ENCODE measurements around the gene USP35.
"Not testable (repeated sequence)": the region's sequence is repeated elsewhere in the genome, so short reads cannot be mapped to it uniquely, and the experiment has no call there.

Gene USP35

DNA sequence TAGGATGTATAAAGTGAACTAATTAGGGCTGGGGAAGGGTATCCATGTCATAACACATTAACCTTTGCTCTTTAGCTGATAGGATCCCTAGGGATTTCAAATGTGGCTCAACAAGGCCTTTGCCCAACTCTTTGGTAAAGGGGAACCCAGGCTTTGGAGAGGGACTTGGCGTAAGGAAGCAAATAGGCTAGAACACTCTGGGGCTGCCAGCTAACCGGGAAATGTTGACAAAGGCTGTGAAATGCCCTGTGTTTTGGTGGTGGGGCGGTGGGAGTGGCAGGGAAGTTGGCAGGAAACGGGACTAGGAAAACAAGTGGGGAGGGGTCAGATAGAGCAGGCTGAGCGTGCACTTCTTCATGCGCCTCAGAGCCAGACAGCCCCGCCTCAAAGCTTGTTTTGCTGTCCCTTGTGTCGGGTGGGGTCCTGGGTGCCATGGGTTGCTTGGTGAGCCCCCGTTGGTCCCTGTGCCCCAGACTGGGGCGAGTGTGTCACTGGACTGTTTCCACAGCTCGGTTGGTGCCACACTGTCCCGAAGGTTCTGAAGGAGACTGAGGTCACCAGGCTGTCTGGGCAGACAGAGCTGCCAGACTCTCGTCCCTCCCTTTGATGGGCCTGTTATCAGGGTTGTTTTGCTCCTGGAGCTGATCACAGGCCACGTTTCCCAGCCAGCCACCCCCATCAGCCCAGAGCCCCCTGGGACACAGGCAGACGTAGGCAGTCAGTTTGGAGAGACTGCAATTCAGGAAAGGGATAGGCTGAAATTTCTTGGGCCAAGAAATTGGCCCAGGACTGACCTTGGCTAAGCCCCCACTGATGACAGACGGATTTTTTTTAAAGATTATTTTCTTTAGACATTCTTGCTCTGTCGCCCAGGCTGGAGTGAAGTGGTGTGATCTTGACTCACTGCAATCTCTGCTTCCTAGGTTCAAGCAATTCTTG, 19.9 kb upstream of the USP35 start:
- no peak for DNase-seq (ENCODE audit: low spot score)

DNA sequence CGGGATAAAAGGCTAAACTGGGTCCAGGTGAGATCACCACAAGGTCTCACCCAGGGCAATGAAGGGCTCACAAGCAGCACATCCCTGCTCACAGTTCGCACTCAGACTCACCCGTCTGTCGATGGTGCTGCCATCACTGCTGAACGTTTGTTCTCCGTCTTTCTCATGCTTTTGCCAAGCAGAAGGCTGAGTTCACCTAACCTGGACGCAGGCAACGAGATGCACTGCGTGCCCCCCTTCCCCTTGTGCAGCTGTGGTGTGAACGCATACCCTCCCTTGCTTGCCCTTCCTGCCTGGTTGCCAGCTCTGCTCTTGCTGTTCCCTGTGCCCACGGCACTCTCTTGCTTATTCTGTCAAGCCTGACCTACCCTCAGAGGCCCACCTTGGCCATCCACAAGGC, 18.3 kb upstream of the USP35 start:
- no peak for DNase-seq (ENCODE audit: low spot score)

DNA sequence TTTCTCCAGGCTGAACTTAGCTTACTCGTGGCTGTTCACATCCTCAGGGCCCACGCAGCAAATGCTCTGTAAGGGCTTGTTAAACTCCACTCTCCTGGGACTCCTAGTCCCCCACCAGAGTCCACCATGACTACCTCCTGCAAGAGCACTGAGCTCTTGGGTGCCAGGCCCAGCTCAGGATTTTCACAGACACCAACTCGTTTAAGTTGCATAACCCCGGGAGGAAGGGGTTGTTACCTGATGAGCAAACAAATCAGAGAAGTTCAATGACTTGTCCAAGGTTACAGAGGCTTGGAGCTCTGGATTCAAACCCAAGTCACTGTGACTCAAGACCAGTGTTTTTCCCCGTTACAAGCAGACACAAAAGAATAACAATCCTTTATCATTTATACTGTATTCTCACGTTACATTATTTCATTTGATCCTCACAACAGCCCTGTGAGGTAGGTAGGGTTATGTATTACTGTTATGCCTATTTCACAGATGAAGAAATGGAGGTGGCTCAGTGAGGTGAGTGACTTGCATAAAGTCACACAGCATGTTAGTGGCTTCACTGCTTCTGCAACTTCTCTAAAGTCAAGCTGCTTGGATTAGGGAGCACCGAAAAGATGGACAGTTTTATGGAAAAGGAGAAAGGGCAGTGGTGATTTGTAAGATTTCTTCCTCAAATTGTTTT, 17.7 kb upstream of the USP35 start:
- no peak for DNase-seq (ENCODE audit: low spot score)

DNA sequence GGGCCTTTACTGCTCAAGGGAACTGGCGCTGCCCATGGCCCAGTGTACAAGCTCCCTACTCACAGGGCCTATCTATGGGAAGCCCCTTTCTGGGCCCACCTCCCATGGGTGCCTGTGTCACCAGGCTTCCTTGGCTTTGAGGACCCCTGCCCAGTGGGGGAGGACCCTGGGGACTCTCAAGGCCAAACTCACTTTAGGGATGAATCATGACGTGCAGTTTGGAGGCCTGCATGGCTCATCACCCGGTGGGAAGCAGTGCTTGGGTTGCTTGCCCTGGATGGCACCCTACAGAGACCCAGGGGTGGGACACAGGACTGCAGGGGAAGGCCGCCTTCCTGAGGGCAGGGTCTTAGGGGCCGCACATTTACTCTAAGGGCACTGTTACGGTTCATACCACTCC, 16.8 kb upstream of the USP35 start:
- DNase-seq (ENCODE audit: low spot score): no peak

- DNase-seq (ENCODE audit: low spot score): not testable (repeated sequence)
Observed at GRCh38 chr11:78175862-78176261, 12.9 kb upstream of the USP35 start.

- DNase-seq (ENCODE audit: low spot score): no peak
Observed at GRCh38 chr11:78176605-78177141, 12.0 kb upstream of the USP35 start.

DNA sequence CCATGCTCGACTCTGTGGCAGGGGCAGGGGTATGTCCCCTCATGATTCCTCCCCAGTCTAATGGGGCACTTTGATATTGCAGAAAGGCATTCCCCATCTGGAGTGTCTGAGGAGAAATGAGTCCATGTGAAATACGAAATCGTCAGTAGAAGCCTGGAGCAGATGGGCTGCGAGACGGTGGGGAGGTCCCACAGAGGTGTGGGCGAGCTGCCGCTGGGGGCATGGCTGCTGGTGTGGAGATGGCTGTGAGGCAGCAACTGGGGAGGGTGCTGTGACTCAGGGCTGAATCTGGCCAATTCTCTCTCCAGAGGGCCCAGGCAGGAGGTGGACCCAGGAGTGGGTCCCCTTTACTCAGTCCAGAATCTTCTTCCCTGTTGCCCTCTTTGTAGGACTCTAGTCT, 11.5 kb upstream of the USP35 start:
- no peak for DNase-seq (ENCODE audit: low spot score)

DNA sequence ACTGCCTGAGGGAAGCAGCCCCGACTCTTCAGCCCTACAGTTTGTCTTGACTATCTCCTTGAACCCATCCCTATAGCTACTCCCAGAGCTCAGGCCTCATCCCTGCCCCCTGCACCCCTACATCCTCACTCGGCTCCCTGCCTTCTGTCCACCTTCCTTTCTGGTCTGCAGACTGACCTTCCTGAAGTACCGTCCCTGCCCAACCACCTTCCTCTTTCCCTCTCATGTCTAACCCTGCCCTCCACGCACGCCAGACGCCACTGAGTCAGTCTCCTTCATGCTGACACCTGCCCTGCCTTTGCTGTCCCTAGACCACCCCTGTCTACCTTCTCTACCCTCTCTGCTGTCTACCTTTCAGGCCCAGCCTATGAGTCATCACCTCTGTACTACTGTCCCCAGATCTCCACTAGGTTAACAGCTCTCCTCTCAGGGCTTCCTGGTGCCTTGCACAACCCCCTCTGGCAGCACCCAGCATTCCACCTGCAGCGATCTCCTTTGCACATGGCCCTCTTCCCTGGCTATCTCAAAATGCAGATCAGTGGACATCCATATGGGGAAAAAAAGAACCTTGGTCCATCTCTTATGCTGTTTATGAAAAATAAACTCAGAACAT, 9.2 kb upstream of the USP35 start:
- no peak for DNase-seq (ENCODE audit: low spot score)

- no peak for DNase-seq (ENCODE audit: low spot score)
Observed at GRCh38 chr11:78180751-78181150, 8.0 kb upstream of the USP35 start.

DNA sequence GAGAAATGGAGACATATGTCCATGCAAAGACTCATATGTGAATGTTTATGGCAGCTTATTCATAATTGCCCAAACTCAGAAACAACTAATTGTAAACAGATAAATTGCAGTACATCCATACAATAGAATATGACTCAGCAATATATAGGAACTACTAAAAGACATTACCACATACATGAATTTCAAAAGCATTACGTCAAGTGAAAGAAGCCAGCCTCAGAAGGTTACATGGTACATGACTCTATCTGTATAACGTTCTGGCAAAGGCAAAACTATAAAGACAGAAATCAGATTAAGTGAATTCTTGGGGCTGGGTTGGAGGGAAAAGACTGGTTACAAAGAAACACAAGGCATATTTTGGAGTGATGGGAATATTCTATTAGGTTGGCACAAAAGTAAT, 7.5 kb upstream of the USP35 start:
- DNase-seq (ENCODE audit: low spot score): no peak

- no peak for DNase-seq (ENCODE audit: low spot score)
Observed at GRCh38 chr11:78187366-78188285, 1.1 kb upstream of the USP35 start.

GRCh38 chr11:78189174-78189724, 530 bp downstream of the USP35 start:
- no peak for DNase-seq (ENCODE audit: low spot score)

DNA sequence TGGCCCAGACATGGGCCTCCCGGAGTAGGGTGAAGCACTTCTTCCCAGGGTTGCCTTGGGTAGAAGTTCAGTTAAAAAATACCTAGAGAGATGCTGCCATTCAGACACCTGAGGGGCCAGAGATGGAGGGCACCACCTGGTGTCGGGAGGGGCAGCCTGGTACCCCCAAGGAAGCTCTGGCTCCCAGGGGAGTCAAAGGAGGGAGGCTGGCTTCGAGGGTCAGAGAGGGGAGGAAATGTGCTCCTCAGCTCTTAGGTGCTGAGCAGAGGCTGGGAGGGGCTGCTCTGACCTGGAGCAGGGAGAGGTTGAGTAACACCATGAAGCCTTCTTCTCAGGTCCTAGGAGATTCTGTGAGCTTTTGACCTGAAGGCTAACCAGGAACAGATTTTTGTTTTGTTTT, 1.1 kb downstream of the USP35 start:
- no peak for DNase-seq (ENCODE audit: low spot score)

- no peak for DNase-seq (ENCODE audit: low spot score)
Observed at GRCh38 chr11:78190374-78190773, 1.7 kb downstream of the USP35 start.

GRCh38 chr11:78190871-78191538, 2.3 kb downstream of the USP35 start:
- DNase-seq (ENCODE audit: low spot score): no peak

DNA sequence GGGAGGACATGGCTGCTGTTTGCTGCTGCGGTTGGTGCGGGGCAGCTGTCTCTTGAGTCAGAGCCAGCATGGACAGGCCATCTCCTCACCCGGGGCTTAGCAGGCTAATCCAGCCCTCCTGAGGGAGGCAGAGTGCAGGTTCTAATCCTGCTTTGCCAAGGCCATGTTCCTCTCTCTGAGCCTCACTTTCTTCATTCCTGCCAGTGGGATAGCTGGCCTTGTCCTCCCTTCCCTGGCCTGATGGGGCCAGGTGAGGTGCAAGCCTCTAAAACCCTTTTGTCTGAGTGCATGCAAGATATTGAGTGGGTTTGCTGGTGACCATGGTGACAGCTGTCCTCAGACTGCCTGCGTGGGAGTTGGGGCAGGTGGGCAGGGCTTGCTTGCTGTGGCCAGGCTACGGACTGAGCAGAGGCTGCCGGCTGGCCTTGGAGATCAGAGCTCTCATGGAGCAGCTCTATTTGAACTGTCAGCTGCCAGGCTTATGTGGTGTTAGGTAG, 3.6 kb downstream of the USP35 start:
- DNase-seq (ENCODE audit: low spot score): no peak

DNA sequence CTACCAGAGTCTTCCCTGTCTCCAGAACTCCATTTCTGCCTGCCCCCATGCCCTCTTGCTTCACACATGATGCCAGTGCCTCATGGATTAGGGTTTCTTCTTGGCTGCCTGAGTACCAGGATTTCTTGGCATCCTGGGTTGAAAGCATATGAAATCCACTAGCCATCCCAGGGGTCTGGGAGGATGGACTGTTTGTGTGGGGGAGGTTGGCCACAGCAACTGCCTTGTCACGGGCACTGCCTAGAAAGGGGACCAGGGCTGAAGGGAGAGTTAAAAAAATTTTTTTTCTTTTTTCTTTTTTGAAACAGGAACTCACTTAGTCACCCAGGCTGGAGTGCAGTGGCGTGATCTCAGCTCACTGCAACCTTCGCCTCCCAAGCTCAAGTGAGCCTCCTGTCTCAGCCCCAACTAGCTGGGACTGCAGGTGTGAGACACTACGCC, 4.2 kb downstream of the USP35 start:
- no peak for DNase-seq (ENCODE audit: low spot score)

- no peak for DNase-seq (ENCODE audit: low spot score)
Observed at GRCh38 chr11:78193806-78194205, 5.1 kb downstream of the USP35 start.

GRCh38 chr11:78194490-78194889, 5.8 kb downstream of the USP35 start:
- no peak for DNase-seq (ENCODE audit: low spot score)

GRCh38 chr11:78195917-78196560, 7.3 kb downstream of the USP35 start:
- no peak for DNase-seq (ENCODE audit: low spot score)
